ENCODE data around the gene LIN52. TPM values are rescaled to one million over a fixed set of nuclear protein-coding genes. Genes with fewer than 3 reads are reported as not detected.

Gene LIN52
- total and polyA plus RNA-seq, 9 donors, result 7.9 to 13.5 (median 10.4) TPM

Other genes with a start within 250 kb of the LIN52 start
- 8.4 TPM for gene PTGR2, start 233.1 kb upstream of the LIN52 start, total RNA-seq
- 10 to 100 TPM in 2 of 8 donors, 1 to 10 TPM in 6; 5.7 to 10.9 (median 6.9) TPM for gene PTGR2, start 233.1 kb upstream of the LIN52 start, polyA plus RNA-seq (ENCODE audit: insufficient read depth in 1 of 8, insufficient read length in 8 of 8, low replicate concordance in 1 of 8)
- 41.5 TPM for gene ZNF410, start 198.1 kb upstream of the LIN52 start, total RNA-seq
- gene ZNF410, start 198.1 kb upstream of the LIN52 start, polyA plus RNA-seq (ENCODE audit: insufficient read depth in 1 of 8, insufficient read length in 8 of 8, low replicate concordance in 1 of 8), result 10 to 100 TPM; 26.4 to 37.9 (median 31.0) TPM
- gene FAM161B, start 134.9 kb upstream of the LIN52 start, total RNA-seq, result 6.6 TPM
- gene FAM161B, start 134.9 kb upstream of the LIN52 start, polyA plus RNA-seq (ENCODE audit: insufficient read depth in 1 of 8, insufficient read length in 8 of 8, low replicate concordance in 1 of 8), result 1 to 10 TPM; 6.2 to 8.2 (median 7.1) TPM
- gene COQ6, start 134.7 kb upstream of the LIN52 start, total RNA-seq, result 36.8 TPM
- 10 to 100 TPM; 26.9 to 47.5 (median 39.5) TPM for gene COQ6, start 134.7 kb upstream of the LIN52 start, polyA plus RNA-seq (ENCODE audit: insufficient read depth in 1 of 8, insufficient read length in 8 of 8, low replicate concordance in 1 of 8)
- gene ENTPD5, start 65.7 kb upstream of the LIN52 start, total RNA-seq, result 10.4 TPM
- 10 to 100 TPM; 11.2 to 15.3 (median 13.9) TPM for gene ENTPD5, start 65.7 kb upstream of the LIN52 start, polyA plus RNA-seq (ENCODE audit: insufficient read depth in 1 of 8, insufficient read length in 8 of 8, low replicate concordance in 1 of 8)
- gene BBOF1, start 65.6 kb upstream of the LIN52 start, total RNA-seq, result 7.8 TPM
- 1 to 10 TPM; 5.7 to 8.6 (median 6.4) TPM for gene BBOF1, start 65.6 kb upstream of the LIN52 start, polyA plus RNA-seq (ENCODE audit: insufficient read depth in 1 of 8, insufficient read length in 8 of 8, low replicate concordance in 1 of 8)
- gene ALDH6A1, start 503 bp upstream of the LIN52 start, total RNA-seq, result 17.3 TPM
- 10 to 100 TPM in 7 of 8 donors, 1 to 10 TPM in 1; 7.2 to 16.8 (median 12.6) TPM for gene ALDH6A1, start 503 bp upstream of the LIN52 start, polyA plus RNA-seq (ENCODE audit: insufficient read depth in 1 of 8, insufficient read length in 8 of 8, low replicate concordance in 1 of 8)
- gene VSX2, start 154.5 kb downstream of the LIN52 start, total RNA-seq, result not detected
- gene VSX2, start 154.5 kb downstream of the LIN52 start, polyA plus RNA-seq (ENCODE audit: insufficient read depth in 1 of 8, insufficient read length in 8 of 8, low replicate concordance in 1 of 8), result not detected
- 33.5 TPM for gene ABCD4, start 218.0 kb downstream of the LIN52 start, total RNA-seq
- gene ABCD4, start 218.0 kb downstream of the LIN52 start, polyA plus RNA-seq (ENCODE audit: insufficient read depth in 1 of 8, insufficient read length in 8 of 8, low replicate concordance in 1 of 8), result 10 to 100 TPM; 45.2 to 71.0 (median 58.9) TPM